HG03432 (cell line): ENCODE measurements around the gene FGF10.

ENCODE experiments used
- ATAC-seq: cut with Tn5 transposase; IDR thresholded peaks from one replicate; pipeline ENCODE4 v1.9.1; 2021; ENCODE audit warnings: mild to moderate bottlenecking, moderate library complexity; ENCODE audit not compliant: unreplicated experiment

The FGF10 gene

GRCh38 chr5:44260793-44261192 is 128.4 kb downstream of the FGF10 start:
- no peak for ATAC-seq

- ATAC-seq: no peak
Observed at GRCh38 chr5:44257653-44258365, 131.4 kb downstream of the FGF10 start.

GRCh38 chr5:44257221-44257620 is 132.0 kb downstream of the FGF10 start:
- ATAC-seq: no peak
